Activated CD8-positive, alpha-beta memory T cell treated with anti-CD3 and anti-CD28 coated beads for 4 hours (primary cell): ENCODE data around the gene CYP2A7.
"Not testable (repeated sequence)": the region's sequence is repeated elsewhere in the genome, so short reads cannot be mapped to it uniquely, and the experiment has no call there.

ENCODE experiments used
- DNase-seq, 2 donors: peaks; one replicate each; pipeline ENCODE4 v3.0.0-alpha.2; 2020; ENCODE audit warnings: low read depth in 2 of 2

The CYP2A7 gene

DNA sequence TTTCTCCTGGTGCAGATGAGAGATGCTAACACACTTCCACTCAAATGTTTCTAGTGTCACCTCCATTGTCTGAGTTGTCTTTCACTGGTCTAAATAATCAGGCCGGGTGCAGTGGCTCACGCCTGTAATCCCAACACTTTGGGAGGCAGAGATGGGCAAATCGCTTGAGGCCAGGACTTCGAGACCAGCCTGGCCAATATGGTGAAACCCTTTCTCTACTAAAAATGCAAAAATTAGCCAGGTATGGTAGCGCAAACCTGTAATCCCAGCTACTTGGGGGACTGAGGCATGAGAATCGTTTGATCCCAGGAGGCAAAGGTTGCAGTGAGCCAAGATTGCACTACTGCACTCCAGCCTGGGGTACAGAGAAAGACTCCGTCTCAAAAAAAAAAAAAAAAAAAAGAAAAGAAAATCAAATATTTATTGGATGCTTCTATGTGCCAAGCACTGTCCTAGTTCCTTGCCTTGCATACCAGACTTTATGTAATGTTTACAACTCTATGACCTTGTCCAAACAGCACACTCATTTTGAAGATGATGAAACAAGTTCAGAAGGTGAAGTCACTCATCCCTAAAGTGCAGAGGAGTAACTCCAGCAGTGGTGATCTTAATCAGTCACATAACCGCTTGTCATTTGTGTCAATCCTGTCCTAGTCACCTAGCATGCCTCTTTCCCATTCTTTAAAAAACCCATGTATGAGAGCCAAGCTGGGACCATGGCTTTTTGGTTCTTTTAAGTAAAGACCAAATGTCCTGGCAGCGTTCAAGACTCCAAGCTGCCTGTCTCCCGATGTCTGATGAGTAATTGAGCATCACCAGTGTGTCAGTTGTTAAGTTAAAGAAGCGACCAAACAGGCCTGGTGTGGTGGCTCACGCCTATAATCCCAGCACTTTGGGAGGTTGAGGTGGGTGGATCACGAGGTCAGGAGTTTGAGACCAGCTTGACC is 15.1 kb upstream of the CYP2A7 start:
- not testable (repeated sequence) for DNase-seq

- DNase-seq = no peak
Observed at GRCh38 chr19:40896418-40896796, 14.4 kb upstream of the CYP2A7 start.

DNA sequence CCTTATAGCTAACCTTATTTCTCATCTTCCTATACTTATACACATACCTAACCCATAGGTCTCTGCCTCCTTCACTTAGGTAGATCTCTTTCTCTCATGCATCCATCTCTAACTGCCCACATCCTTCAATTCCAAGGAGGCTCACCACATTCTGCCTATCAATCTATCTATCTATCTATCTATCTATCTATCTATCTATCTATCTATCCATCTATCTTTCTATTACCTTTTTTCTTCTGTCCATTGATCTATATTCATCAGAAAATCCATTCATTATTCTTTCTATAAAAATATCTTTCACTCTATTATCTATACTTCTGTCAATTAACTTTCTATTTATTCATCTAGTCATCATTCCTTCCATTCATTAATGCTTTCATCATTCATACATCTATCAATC is 11.1 kb upstream of the CYP2A7 start:
- DNase-seq = no peak

DNA sequence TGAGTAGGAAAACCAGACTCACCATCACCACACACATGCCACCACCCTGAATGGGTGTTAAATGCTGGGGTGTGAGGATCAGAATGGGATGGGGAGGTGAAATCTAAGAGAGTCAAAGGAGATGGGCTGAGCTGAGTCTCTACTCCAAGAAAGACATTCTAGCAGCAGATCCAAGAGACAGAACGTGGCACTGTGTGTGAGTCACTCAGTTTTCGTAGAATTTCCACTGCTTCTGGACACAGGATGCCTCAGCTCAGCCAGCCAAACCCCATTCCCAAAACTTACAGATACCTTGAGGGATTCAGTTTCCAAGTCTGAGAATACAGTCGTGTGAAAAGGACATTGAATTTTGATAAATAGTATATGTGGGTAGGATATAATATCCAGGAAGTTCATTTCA is 7.3 kb upstream of the CYP2A7 start:
- DNase-seq = no peak

DNA sequence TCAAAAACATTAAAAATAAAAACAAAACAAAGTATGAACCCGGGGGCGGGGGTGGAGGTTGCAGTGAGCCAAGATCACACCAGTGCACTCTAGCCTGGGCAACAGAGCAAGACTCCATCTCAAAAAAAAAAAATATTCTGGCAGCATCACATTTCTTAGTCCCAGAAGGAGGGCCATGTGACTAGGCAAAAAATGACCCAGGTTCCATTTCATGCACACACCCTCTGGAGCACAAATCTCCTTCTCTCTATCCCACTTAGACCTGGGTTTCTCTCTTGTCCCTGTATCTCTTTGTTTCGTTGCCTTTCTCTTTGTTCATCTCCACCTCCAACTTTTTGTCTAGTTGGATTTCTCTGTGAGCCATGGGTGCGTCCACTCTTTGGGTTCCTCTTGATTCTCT is 6.2 kb upstream of the CYP2A7 start:
- no peak for DNase-seq

- DNase-seq = not testable (repeated sequence)
Observed at GRCh38 chr19:40884187-40884931, 2.3 kb upstream of the CYP2A7 start.

- not testable (repeated sequence) for DNase-seq
Observed at GRCh38 chr19:40879349-40879748, 2.7 kb downstream of the CYP2A7 start.

- peak; percentile 60 to 66 for DNase-seq
Observed at GRCh38 chr19:40875526-40875951, 6.5 kb downstream of the CYP2A7 start.

DNA sequence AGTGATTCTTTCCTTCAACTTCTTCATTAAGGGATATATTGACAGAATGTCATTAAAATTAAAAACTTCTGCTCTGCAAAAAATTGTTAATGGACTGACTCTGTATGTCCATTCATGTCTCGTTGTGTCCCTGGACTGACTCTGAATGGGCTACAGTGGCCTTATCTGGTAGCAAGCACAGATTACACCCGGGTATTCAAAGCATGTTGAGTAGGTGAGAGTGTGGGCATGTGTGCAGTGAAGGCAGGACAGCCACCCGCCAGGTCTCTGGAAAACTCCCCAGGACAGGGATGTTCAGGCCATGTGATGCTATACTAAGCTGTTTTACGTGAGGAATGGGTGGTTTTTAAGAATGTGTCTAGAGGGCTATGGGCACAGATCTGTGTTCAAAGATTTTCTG is 7.2 kb downstream of the CYP2A7 start:
- DNase-seq = not testable (repeated sequence)

GRCh38 chr19:40873873-40874272 is 8.2 kb downstream of the CYP2A7 start:
- not testable (repeated sequence) for DNase-seq

GRCh38 chr19:40872209-40872608 is 9.8 kb downstream of the CYP2A7 start:
- no peak for DNase-seq

DNA sequence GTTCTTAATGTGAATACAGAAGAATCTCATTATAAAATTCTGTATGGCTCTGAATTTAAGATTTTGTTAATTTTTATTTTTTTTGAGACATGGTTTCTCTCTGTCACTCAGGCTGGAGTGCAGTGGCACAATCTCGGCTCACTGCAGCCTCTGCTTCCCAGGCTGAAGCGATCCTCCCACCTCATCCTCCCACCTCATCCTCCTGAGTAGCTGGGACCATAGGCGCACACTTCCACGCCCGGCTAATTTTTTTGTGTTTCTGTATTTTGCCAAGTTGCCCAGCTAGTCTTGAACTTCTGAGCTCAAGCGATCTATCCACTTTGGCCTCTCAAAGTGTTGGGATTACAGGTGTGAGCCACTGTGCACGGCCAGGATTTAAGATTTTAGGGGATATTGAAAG is 14.3 kb downstream of the CYP2A7 start:
- no peak for DNase-seq

GRCh38 chr19:40864739-40865496 is 17.1 kb downstream of the CYP2A7 start:
- not testable (repeated sequence) for DNase-seq

DNA sequence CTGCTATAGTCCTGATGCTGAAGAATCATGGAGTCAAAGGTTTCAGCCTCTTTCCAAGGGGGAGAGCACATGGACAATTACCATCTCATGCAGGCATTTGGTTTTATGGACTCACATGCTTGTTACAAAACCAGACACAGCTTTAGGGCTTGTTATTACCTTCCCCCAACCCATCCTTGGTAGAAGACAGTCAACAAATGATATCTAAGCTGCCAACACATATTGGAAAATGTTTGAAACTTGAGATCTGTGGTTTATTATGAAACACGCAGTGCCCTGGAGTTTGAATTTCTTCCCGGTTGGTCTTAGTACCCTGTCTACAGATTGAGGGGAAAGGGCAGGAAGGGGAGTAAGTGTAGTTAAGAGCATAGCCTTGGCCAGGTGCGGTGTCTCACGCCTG is 19.2 kb downstream of the CYP2A7 start:
- no peak for DNase-seq

- no peak for DNase-seq
Observed at GRCh38 chr19:40862333-40862732, 19.7 kb downstream of the CYP2A7 start.

GRCh38 chr19:40858109-40858508 is 23.9 kb downstream of the CYP2A7 start:
- DNase-seq = no peak

- DNase-seq = not testable (repeated sequence)
Observed at GRCh38 chr19:40852467-40853152, 29.4 kb downstream of the CYP2A7 start.

GRCh38 chr19:40850277-40850676 is 31.8 kb downstream of the CYP2A7 start, which contains the start of gene CYP2A6:
TSS of gene CYP2A6 (minus strand) at chr19:40850447. CDS start at chr19:40850426, 21 bp downstream.
- DNase-seq = not testable (repeated sequence)

DNA sequence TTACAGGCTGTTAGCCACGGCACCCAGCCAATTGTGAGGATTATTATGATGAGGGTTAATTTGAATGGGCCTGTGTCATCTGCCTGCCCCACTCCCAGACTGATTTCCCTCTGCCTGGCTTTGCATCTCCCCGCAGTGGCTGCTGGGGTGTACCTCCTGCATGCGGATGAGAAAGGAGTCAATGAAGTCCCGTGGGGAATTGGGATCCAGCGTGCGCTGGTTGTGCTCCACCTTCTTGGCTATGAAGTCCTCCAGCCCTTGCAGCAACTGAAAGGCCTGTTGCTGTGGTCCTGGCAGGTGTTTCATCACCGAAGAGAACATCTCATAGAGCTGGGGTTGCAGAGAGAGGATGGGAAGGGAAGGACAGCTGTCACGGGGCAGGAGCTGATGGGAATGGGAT is 35.3 kb downstream of the CYP2A7 start:
- not testable (repeated sequence) for DNase-seq

GRCh38 chr19:40843653-40844052 is 38.4 kb downstream of the CYP2A7 start:
- DNase-seq = peak; percentile 48 to 61

- DNase-seq = not testable (repeated sequence)
Observed at GRCh38 chr19:40842997-40843652, 38.9 kb downstream of the CYP2A7 start.
